SH-SY5Y (cell line): ENCODE data around the gene UFC1.

ENCODE experiments used
- GATA2 ChIP-seq: IDR thresholded peaks from 2 replicates; pipeline ENCODE4 v1.6.1; 2011; ENCODE audit warnings: mild to moderate bottlenecking, low read depth, low read length
- GATA3 ChIP-seq: IDR thresholded peaks from 2 replicates; pipeline ENCODE4 v1.6.1; 2011; ENCODE audit warnings: low read depth, mild to moderate bottlenecking, low read length, moderate library complexity

DNA sequence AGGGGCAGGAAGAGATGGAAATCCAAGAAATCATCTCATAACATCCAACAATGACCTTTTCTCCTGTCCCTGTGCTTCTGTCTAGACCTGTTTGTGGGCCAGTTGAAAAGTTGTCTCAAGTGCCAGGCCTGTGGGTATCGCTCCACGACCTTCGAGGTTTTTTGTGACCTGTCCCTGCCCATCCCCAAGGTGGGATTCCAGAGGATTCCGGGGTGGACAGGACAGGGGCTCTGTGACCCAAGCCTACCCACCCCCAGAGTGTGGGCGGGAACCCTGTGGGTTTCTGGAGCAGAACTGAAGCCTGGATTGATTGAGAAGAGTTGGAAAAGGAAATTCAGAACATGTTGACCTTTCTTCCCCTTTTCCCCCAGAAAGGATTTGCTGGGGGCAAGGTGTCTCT lies 10.0 kb downstream of the UFC1 start:
- TF ChIP-seq GATA2 (no peak), GATA3 (no peak)
